ENCODE results near the gene CA5A.

The CA5A gene

GRCh38 chr16:87838643-87839541, 97.4 kb downstream of the CA5A start:
- no peak for TF ChIP-seq CTCF (conservative IDR thresholded peaks at IDR 0.05; ENCODE audit: low read depth, low read length)
- no peak for DNase-seq (ENCODE audit: low read depth)

More at GRCh38 chr16:87838643-87839541, 97.4 kb downstream of the CA5A start:
- no peak overlapping the region for H3K4me3 ChIP-seq (ENCODE audit: low read length)
